Measurements from ENCODE around the gene SLC4A9.

GRCh38 chr5:140312067-140312790 is 47.8 kb upstream of the SLC4A9 start:
- TF ChIP-seq CTCF (IDR thresholded peaks at IDR 0.05; ENCODE audit: poor library complexity) (no peak), EZH2phosphoT487 (IDR thresholded peaks at IDR 0.05; ENCODE audit: low read depth, severe bottlenecking, unreplicated experiment) (no peak)

Measured in hepatocyte (in vitro differentiated cells).